ENCODE measurements around the gene SLC2A6. TPM values are rescaled to one million over a fixed set of nuclear protein-coding genes. Genes with fewer than 3 reads are reported as not detected.

Gene SLC2A6
- total RNA-seq, 2 donors from 2014 or later: 2.4 to 2.8 TPM

GRCh38 chr9:133441571-133441970 is 37.3 kb downstream of the SLC2A6 start:
- no peaks in the 10 kb centered on the region for H3K36me3 ChIP-seq
- intact Hi-C loops (cut with DNase I): no loop called here
- TF ChIP-seq CTCF (IDR thresholded peaks at IDR 0.05): no peak
- no peak overlapping the region for H3K4me3 ChIP-seq
- H3K27ac ChIP-seq: no peak overlapping the region
- no peaks in the 10 kb centered on the region for H3K9me3 ChIP-seq
- no peaks in the 10 kb centered on the region for H3K27me3 ChIP-seq
- H3K9ac ChIP-seq (ENCODE audit: low read depth in 2 of 2, low read length in 2 of 2): no peak overlapping the region
- no peak for DNase-seq
- H3K4me1 ChIP-seq: no peaks in the 10 kb centered on the region

- Histone ChIP-seq H3K9me3 (no peaks in the 10 kb centered on the region), H3K4me3 (no peak overlapping the region), H3K27ac (no peak overlapping the region), H3K9ac (ENCODE audit: low read depth in 2 of 2, low read length in 2 of 2) (no peak overlapping the region), H3K27me3 (no peaks in the 10 kb centered on the region), H3K4me1 (no peaks in the 10 kb centered on the region), H3K36me3 (no peaks in the 10 kb centered on the region)
- intact Hi-C loops (cut with DNase I): no loop called here
- TF ChIP-seq CTCF (IDR thresholded peaks at IDR 0.05): no peak
- DNase-seq: no peak
Observed at GRCh38 chr9:133440874-133441273, 38.0 kb downstream of the SLC2A6 start.

- no peak overlapping the region for H3K27ac ChIP-seq
- H3K9ac ChIP-seq (ENCODE audit: low read depth in 2 of 2, low read length in 2 of 2): no peak overlapping the region
- no peaks in the 10 kb centered on the region for H3K4me1 ChIP-seq
- no peaks in the 10 kb centered on the region for H3K9me3 ChIP-seq
- H3K4me3 ChIP-seq: no peak overlapping the region
- H3K36me3 ChIP-seq: no peaks in the 10 kb centered on the region
- intact Hi-C loops (cut with DNase I): no loop called here
- TF ChIP-seq CTCF (IDR thresholded peaks at IDR 0.05): no peak
- no peaks in the 10 kb centered on the region for H3K27me3 ChIP-seq
- no peak for DNase-seq
Observed at GRCh38 chr9:133439337-133439736, 39.6 kb downstream of the SLC2A6 start.

GRCh38 chr9:133437753-133438531 is 41.0 kb downstream of the SLC2A6 start:
- intact Hi-C loops (cut with DNase I): no loop called here
- Histone ChIP-seq H3K4me3 (no peak overlapping the region), H3K27me3 (no peaks in the 10 kb centered on the region), H3K36me3 (no peaks in the 10 kb centered on the region), H3K9ac (ENCODE audit: low read depth in 2 of 2, low read length in 2 of 2) (no peak overlapping the region), H3K9me3 (no peaks in the 10 kb centered on the region), H3K4me1 (no peaks in the 10 kb centered on the region), H3K27ac (no peak overlapping the region)
- no peak for DNase-seq
- TF ChIP-seq CTCF (IDR thresholded peaks at IDR 0.05): no peak

GRCh38 chr9:133436681-133437080 is 42.2 kb downstream of the SLC2A6 start:
- Histone ChIP-seq H3K9ac (ENCODE audit: low read depth in 2 of 2, low read length in 2 of 2) (no peak overlapping the region), H3K27me3 (no peaks in the 10 kb centered on the region), H3K4me3 (no peak overlapping the region), H3K4me1 (no peaks in the 10 kb centered on the region), H3K36me3 (no peaks in the 10 kb centered on the region), H3K9me3 (no peaks in the 10 kb centered on the region), H3K27ac (no peak overlapping the region)
- intact Hi-C loops (cut with DNase I): no loop called here
- no peak for TF ChIP-seq CTCF (IDR thresholded peaks at IDR 0.05)
- no peak for DNase-seq

Data from colonic mucosa (tissue), 4 donors.